Activated naive CD8-positive, alpha-beta T cell treated with anti-CD3 and anti-CD28 coated beads, Interleukin-2, amount 10 ng/mL, durations not matched to agents 7 days and 5 days (primary cell): ENCODE data around the gene LRRC27. TPM values are rescaled to one million over a fixed set of nuclear protein-coding genes. Genes with fewer than 3 reads are reported as not detected.
A peak's percentile ranks its signal among the peaks of the same experiment; 100 is the strongest.

Experiments used
- ATAC-seq: fragments of 150-1000 bp; cut with Tn5 transposase; one replicate; pipeline ENCODE4 v1.10.0; 2021; ENCODE audit warnings: low read depth, moderate library complexity
- POLR2A ChIA-PET: fragments of 350-600 bp; sonication (Branson Sonifier 250); formaldehyde crosslinking; loops from one replicate; lab custom pipeline; 2021; ENCODE audit warnings: antibody characterized with exemption; lab: Charles Lee
- DNase-seq: peaks from one replicate; pipeline ENCODE4 v3.0.0; 2021
- H3K27ac Mint-ChIP-seq: one replicate; pipeline ENCODE4 v1.8.0; 2022; ENCODE audit warnings: mild to moderate bottlenecking, mixed read lengths
- H3K27me3 Mint-ChIP-seq: one replicate; pipeline ENCODE4 v1.8.0; 2022; ENCODE audit warnings: mild to moderate bottlenecking, moderate library complexity, mixed read lengths
- H3K36me3 Mint-ChIP-seq: one replicate; pipeline ENCODE4 v1.8.0; 2021; ENCODE audit warnings: mild to moderate bottlenecking, mixed read lengths
- H3K4me1 Mint-ChIP-seq: one replicate; pipeline ENCODE4 v1.8.0; 2021; ENCODE audit warnings: mixed read lengths
- H3K4me3 Mint-ChIP-seq: one replicate; pipeline ENCODE4 v1.8.0; 2022; ENCODE audit warnings: mild to moderate bottlenecking, moderate library complexity, mixed read lengths
- H3K9me3 Mint-ChIP-seq: one replicate; pipeline ENCODE4 v1.8.0; 2021; ENCODE audit warnings: mixed read lengths
- total RNA-seq, 2 experiments: library from RNA; stranded (reverse); gene quantifications; one replicate each; pipeline ENCODE4 v1.2.3, GENCODE V29; 2021

LRRC27 gene
- total RNA-seq, 2 experiments from 2014 or later: 4.7 to 6.3 TPM

GRCh38 chr10:132388891-132389432, 57.0 kb downstream of the LRRC27 start:
- peaks cover 7% of the 10 kb centered on the region for H3K9me3 Mint-ChIP-seq
- H3K27me3 Mint-ChIP-seq: peaks cover 2% of the 10 kb centered on the region
- no peak for ATAC-seq
- no peak for DNase-seq
- no peak overlapping the region for H3K4me3 Mint-ChIP-seq
- H3K4me1 Mint-ChIP-seq: peaks cover 5% of the 10 kb centered on the region
- peaks cover 7% of the 10 kb centered on the region for H3K36me3 Mint-ChIP-seq
- no peak overlapping the region for H3K27ac Mint-ChIP-seq
- POLR2A ChIA-PET: interaction anchor here (4.7 kb wide), 1 partner anchor 58 kb away, joined by 19 read pairs; no protein-coding TSS in a partner anchor

DNA sequence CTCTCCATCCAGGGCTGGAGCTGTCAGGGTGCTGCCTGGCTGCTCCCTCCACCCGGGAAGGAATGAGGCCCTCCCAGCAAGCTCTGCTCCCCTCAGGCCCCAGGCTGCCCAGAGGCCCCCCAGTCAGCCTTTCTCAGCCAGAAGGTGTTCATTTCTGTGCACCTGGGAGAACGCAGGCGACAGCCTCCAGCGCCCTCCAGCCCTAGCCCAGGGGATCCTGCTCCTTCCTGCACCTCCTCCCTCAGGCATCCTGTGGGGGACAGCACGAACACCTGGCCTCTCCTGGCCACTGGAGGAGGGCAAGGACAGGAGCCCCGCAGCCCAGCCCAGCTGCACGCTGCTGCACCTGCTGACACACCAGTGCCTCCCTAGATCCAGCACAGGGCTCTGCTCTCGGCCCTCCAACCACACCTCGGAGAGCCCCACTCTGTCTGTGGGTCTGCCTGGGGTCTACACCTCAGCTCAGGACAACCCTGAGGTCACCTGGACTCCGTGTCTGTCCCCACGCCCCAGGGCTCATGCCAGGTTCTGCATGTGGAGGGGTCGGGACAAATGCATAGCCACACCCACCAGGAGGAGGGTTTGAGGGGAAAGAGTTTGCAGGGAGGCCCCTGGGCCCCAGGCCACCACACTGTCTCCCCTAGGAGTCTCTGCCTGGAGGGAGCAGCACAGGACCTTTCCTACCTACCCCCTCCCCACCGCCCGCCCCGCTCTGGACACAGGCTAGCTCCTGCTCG, 57.6 kb downstream of the LRRC27 start:
- Mint-ChIP-seq H3K4me1 (peaks cover 5% of the 10 kb centered on the region), H3K9me3 (peaks cover 7% of the 10 kb centered on the region), H3K27me3 (peaks cover 2% of the 10 kb centered on the region), H3K36me3 (peaks cover 7% of the 10 kb centered on the region), H3K4me3 (no peak overlapping the region), H3K27ac (no peak overlapping the region)
- DNase-seq (peak; percentile 37), ATAC-seq (no peak)
- POLR2A ChIA-PET: interaction anchor here (0.6 to 4.7 kb wide), 2 partner anchors 58 to 179 kb away, joined by 3 to 19 read pairs; no protein-coding TSS in a partner anchor

- POLR2A ChIA-PET: interaction anchor here (4.7 kb wide), 1 partner anchor 57 kb away, joined by 19 read pairs; no protein-coding TSS in a partner anchor
- Mint-ChIP-seq H3K4me3 (no peak overlapping the region), H3K27ac (no peak overlapping the region), H3K27me3 (peaks cover 2% of the 10 kb centered on the region), H3K9me3 (peaks cover 7% of the 10 kb centered on the region), H3K36me3 (peaks cover 7% of the 10 kb centered on the region), H3K4me1 (peaks cover 5% of the 10 kb centered on the region)
- ATAC-seq (no peak), DNase-seq (peak; percentile 29)
Observed at GRCh38 chr10:132390170-132390920, 58.4 kb downstream of the LRRC27 start.

DNA sequence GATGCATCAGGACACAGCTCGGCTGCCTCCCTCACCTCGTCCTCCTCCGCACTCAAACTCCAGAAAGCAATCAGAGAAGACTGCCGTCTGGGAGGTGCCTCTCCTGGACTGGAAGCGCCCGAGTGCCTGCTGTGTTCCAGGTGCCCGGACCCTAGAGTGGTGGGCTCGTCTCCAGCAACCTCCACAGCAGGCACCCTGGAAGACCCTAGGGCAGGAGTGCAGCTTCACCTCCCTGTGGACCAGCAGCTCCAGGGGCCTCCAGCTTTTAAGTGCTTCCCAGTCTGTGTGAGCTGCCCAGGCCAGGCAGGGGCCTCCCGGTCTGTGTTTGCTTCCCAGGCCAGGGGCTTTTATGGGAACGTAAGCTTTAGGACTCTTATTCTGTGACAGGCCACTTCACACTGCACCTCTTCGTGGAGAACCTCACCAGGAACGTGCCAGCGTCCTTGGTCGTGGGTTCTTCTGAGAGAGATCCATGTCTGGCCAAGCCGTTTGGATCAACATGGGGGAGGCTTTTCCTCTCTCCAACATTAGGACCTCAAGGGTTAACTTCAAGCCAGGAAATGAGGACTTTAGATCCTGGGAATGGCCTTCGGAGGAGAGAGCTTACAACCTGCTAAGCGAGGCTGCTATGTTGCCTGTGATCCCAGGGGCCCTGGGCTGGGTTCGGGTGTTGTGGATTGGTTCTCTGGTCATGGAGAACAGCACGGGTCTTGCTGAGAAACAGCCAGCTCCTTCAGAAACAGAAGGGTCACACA, 59.1 kb downstream of the LRRC27 start:
- DNase-seq (peak; percentile 30), ATAC-seq (no peak)
- Mint-ChIP-seq H3K36me3 (peaks cover 7% of the 10 kb centered on the region), H3K27me3 (peaks cover 2% of the 10 kb centered on the region), H3K9me3 (peaks cover 7% of the 10 kb centered on the region), H3K27ac (no peak overlapping the region), H3K4me1 (peaks cover 5% of the 10 kb centered on the region), H3K4me3 (no peak overlapping the region)
- POLR2A ChIA-PET: interaction anchor here (0.9 to 4.7 kb wide), 2 partner anchors 54 to 56 kb away, joined by 4 to 19 read pairs; no protein-coding TSS in a partner anchor

DNA sequence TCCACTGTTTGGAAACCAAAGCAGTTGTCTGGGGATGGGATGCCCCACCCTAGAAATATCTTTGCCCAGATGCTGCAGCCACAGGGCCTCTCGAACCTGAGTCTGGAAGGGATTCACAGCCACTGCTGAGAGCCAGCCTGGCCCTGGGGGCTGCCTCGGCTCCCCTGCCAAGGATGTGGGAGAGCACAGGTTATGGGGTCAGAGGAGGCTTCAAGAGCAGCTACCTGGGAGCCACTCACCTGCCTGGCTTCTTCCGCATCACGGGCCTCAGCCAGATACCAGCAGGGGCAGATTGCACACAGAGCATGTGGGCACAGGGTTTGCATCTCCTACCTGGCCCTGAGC, 59.7 kb downstream of the LRRC27 start:
- Mint-ChIP-seq H3K9me3 (peaks cover 7% of the 10 kb centered on the region), H3K36me3 (peaks cover 7% of the 10 kb centered on the region), H3K4me3 (no peak overlapping the region), H3K27me3 (peaks cover 2% of the 10 kb centered on the region), H3K27ac (no peak overlapping the region), H3K4me1 (peaks cover 5% of the 10 kb centered on the region)
- DNase-seq (peak; percentile 32), ATAC-seq (no peak)
- POLR2A ChIA-PET: interaction anchor here (0.9 to 4.7 kb wide), 2 partner anchors 53 to 56 kb away, joined by 4 to 19 read pairs; no protein-coding TSS in a partner anchor

GRCh38 chr10:132392184-132392800, 60.3 kb downstream of the LRRC27 start:
- Mint-ChIP-seq H3K27me3 (peaks cover 2% of the 10 kb centered on the region), H3K36me3 (peaks cover 7% of the 10 kb centered on the region), H3K9me3 (peaks cover 7% of the 10 kb centered on the region), H3K4me3 (no peak overlapping the region), H3K27ac (peak overlapping the region; percentile 13), H3K4me1 (peaks cover 5% of the 10 kb centered on the region)
- POLR2A ChIA-PET: interaction anchor here (0.9 to 4.7 kb wide), 2 partner anchors 53 to 55 kb away, joined by 4 to 19 read pairs; no protein-coding TSS in a partner anchor
- DNase-seq (no peak), ATAC-seq (no peak)

- peaks cover 3% of the 10 kb centered on the region for H3K4me1 Mint-ChIP-seq
- peaks cover 7% of the 10 kb centered on the region for H3K36me3 Mint-ChIP-seq
- ATAC-seq: no peak
- H3K4me3 Mint-ChIP-seq: no peak overlapping the region
- peak overlapping the region; percentile 56 for H3K27ac Mint-ChIP-seq
- H3K9me3 Mint-ChIP-seq: peaks cover 7% of the 10 kb centered on the region
- peak; percentile 23 for DNase-seq
- POLR2A ChIA-PET: interaction anchor here (1.5 to 4.7 kb wide), 3 partner anchors 54 to 56 kb away, joined by 3 to 19 read pairs (median 9); no protein-coding TSS in a partner anchor
- peaks cover 2% of the 10 kb centered on the region for H3K27me3 Mint-ChIP-seq
Observed at GRCh38 chr10:132392811-132393694, 61.1 kb downstream of the LRRC27 start.

DNA sequence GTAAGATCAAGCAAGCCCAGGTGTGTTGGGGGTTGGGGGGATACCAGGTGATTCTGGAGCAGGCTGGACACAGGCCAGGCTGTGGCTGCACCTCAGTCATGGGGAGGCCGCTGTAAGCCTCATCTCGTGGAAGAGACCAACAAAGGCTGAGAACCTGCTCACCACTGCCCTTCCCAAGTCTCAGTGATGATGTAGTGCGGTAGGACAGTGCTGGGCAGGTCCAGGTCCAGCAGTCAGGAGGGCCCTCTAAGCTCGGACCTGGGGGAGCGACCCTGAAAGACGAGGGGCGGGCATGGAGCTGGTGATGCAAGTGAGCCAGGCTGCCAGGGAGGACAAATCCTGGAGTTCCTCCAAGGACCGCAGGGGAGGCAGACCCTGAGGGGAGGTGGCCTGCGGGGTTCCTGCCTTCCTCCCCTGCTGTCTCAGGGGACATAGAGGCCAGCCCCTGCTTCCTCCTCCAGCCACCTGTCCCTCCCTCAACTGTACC, 61.7 kb downstream of the LRRC27 start:
- no peak for DNase-seq
- H3K9me3 Mint-ChIP-seq: peaks cover 7% of the 10 kb centered on the region
- POLR2A ChIA-PET: interaction anchor here (1.5 to 2.6 kb wide), 2 partner anchors 53 to 55 kb away, joined by 3 to 9 read pairs; no protein-coding TSS in a partner anchor
- H3K4me3 Mint-ChIP-seq: no peak overlapping the region
- H3K4me1 Mint-ChIP-seq: peaks cover 5% of the 10 kb centered on the region
- peak overlapping the region; percentile 56 for H3K27ac Mint-ChIP-seq
- H3K36me3 Mint-ChIP-seq: peaks cover 7% of the 10 kb centered on the region
- H3K27me3 Mint-ChIP-seq: peaks cover 2% of the 10 kb centered on the region
- no peak for ATAC-seq

GRCh38 chr10:132394201-132394811, 62.3 kb downstream of the LRRC27 start:
- no peak for ATAC-seq
- POLR2A ChIA-PET: interaction anchor here (1.5 to 2.6 kb wide), 2 partner anchors 53 to 55 kb away, joined by 3 to 9 read pairs; no protein-coding TSS in a partner anchor
- H3K4me1 Mint-ChIP-seq: peaks cover 5% of the 10 kb centered on the region
- peaks cover 2% of the 10 kb centered on the region for H3K27me3 Mint-ChIP-seq
- peaks cover 7% of the 10 kb centered on the region for H3K36me3 Mint-ChIP-seq
- H3K9me3 Mint-ChIP-seq: peaks cover 7% of the 10 kb centered on the region
- H3K4me3 Mint-ChIP-seq: no peak overlapping the region
- no peak overlapping the region for H3K27ac Mint-ChIP-seq
- DNase-seq: no peak

GRCh38 chr10:132394936-132395703, 63.1 kb downstream of the LRRC27 start:
- peaks cover 7% of the 10 kb centered on the region for H3K36me3 Mint-ChIP-seq
- POLR2A ChIA-PET: interaction anchor here (2.6 kb wide), 1 partner anchor 52 kb away, joined by 9 read pairs; no protein-coding TSS in a partner anchor
- no peak overlapping the region for H3K27ac Mint-ChIP-seq
- H3K4me3 Mint-ChIP-seq: no peak overlapping the region
- peaks cover 6% of the 10 kb centered on the region for H3K4me1 Mint-ChIP-seq
- H3K27me3 Mint-ChIP-seq: peaks cover 2% of the 10 kb centered on the region
- H3K9me3 Mint-ChIP-seq: peaks cover 7% of the 10 kb centered on the region
- ATAC-seq (no peak), DNase-seq (no peak)
